ENCODE results near the gene CYB5B.
A peak's percentile ranks its signal among the peaks of the same experiment; 100 is the strongest.

Gene CYB5B

GRCh38 chr16:69485816-69486215 lies 61.4 kb downstream of the CYB5B start:
- DNase-seq (ENCODE audit: low read depth): no peak

GRCh38 chr16:69486272-69486671 lies 61.9 kb downstream of the CYB5B start:
- no peak for DNase-seq (ENCODE audit: low read depth)

DNA sequence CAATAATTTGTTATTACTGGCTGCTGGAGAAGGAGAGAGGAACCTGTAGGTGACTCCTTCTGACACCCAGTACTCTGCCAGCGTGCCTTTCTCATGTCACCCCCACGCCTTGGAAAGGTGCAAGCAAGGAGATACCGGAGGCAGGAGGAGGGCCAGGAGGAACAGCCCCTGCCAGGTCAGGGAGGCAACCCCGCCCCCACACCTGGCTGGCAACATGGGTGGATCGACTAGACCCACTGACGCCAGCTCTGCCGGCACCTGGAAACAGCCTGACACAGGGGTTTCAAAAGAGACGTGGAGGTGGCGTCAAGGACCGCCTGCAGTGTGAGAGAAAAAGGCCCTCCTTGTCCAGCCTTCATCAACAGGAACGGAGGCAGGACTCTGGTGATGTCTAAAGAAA lies 62.3 kb downstream of the CYB5B start:
- DNase-seq (ENCODE audit: low read depth): no peak

DNA sequence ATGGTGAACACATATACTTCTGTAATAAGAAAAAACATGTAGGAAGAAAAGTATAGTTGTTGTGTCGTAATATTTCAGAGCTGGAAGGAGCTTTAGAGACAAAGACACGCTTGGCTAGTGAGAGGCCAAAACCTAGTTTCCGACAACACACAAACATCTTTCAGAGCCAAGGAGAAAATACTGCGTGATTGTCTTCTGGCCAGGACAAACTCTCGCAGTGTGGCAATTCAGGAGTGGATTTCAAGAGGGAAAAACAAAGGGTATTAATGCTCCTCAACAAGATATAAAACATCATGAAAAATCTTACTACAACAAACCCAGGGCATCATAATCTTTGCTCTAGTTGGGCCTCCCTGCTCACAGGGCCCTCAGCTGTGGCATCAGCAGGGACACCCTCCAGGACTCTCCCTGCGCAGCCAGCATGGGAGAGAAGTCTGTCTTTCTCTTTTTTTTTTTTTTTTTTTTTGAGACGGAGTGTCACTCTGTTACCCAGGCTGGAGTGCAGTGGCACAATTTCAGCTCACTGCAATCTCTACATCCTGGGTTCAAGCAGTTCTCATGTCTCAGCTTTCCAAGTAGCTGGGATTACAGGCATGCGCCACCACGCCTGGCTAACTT lies 66.4 kb downstream of the CYB5B start:
- DNase-seq (ENCODE audit: low read depth): no peak

GRCh38 chr16:69494991-69495392 lies 70.6 kb downstream of the CYB5B start:
- DNase-seq (ENCODE audit: low read depth): peak; percentile 11

DNA sequence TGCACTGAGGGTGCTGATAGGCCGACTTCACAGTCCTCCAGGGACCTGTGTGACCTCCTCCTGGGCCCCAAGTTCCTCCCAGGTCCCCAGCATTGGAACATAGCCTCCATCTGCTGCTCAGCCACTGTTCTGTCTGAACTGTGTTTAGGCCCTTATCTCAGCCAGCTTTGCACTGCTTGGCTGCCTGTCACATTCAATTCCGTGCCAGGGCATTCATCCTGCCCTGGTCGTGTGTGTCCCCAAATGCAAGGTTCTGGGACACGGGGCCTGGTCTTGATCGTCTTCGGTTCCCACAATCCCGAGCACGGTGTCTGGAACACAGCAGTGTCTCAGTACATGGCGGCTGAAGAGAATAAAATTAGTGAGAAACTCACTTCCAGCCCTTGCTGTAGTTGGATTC lies 71.4 kb downstream of the CYB5B start:
- DNase-seq (ENCODE audit: low read depth): no peak

DNA sequence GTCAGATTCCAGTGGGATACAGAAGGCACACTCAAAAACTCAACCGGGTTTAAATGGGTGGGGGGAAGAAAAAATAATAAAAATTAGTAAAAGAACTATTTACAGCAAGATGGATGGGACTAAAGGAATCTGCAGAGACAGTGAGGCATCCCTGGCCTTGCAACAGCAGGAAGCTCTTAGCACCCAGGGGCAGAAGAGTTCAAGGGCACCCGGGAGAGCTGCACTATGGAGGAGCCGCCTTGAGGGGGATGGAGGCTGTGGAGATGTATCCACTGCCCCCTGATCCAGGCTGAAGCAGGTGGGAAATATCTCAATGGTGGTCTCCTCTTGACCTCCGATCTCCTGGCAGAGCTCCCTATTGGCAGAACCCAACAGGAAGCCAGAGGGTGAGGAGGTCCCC lies 72.0 kb downstream of the CYB5B start:
- no peak for DNase-seq (ENCODE audit: low read depth)

DNA sequence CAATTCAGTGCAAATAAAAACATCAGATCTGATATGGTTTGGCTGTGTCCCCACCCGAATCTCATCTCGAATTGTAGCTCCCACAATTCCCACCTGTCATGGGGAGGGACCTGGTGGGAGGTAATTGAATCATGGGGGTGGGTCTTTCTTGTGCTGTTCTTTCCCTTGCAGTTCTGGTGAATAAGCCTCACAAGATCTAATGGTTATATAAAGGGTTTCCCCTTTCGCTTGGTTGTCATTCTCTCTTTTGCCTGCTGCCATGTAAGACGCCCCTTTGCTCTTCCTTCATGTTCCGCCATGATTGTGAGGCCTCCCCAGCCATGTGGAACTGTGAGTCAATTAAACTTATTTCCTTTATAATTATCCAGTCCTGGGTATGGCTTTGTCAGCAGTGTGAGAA lies 72.5 kb downstream of the CYB5B start:
- no peak for DNase-seq (ENCODE audit: low read depth)

DNA sequence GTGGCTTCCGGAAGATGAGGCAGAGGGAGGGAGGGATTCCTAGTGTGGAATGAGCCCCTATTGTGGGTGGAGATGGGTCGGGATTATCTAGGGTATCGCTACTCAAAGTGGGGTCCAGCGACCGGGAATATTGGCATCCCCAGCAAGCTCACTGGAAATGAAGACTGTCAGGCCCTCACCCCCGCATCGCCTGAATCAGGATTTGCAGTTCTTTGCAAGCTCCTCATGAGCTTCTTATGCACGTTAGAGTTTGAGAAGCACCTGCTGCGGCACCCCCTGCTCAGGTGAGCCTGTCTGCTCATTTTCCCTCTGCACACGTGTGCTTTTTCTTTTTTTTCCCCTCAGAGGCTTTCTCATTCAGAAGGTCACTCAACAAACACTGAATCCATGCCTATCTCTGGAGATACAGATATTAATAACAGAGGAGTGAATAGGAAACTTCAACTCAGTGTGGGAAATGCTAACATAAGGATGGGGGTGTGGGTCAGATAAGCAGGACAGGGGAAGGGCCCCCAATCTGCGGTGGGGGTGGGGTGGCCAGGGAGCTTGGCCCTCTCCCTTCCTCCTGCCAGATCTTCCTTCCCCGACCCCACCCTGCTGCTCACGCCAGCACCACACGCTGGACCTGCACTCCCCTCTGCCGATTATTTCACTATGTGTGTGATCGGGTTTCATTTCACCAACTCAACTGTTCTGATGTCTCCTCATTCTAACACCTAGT lies 73.6 kb downstream of the CYB5B start:
- DNase-seq (ENCODE audit: low read depth): no peak

DNA sequence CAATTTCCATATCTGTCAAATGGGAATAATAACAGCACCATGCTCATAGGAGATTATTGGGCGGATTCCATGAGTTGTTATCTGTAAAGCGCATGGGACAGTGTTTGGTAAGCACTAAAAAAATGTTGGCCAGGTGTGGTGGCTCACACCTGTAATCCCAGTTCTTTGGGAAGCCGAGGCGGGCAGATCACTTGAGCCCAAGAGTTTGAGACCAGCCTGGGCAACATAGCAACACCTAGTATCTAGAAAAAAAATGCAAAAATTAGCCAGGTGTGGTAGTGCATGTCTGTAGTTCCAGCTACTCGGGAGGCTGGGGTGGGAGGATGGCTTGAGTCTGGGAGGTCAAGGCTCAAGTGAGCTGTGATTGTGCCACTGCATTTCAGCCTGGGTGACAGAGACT lies 74.5 kb downstream of the CYB5B start:
- no peak for DNase-seq (ENCODE audit: low read depth)

DNA sequence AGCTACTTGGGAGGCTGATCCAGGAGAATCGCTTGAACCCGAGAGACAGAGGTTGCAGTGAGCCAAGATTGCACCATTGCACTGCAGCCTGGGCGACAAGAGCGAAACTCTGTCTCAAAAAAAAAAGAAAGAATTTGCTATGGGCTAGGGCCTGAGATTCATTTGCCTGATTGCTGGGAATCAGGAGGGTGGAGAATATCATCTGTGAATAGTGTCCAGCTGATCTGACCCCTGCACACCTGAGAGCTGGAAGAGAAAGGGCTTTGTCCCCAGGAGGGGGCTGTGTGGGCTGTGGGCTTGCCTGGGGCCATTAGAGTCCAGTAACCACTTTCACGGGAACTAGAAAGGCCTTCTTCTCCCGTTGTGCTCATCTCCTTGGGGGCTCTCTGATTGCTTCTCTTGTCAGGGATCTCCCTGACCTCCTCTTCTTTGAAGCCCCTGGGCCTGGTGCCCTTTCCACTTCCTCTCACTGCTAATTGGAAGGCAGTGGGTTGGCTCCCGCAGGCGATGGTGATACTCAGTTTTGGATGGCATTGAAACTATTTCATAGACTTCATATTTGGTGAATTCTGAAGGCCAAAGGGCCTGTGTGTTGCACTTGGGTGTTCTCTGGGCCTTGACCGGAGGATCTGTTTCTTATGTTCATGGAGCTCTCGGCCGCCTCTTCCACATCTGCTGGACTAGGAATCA lies 75.3 kb downstream of the CYB5B start:
- no peak for DNase-seq (ENCODE audit: low read depth)

GRCh38 chr16:69500496-69500895 lies 76.1 kb downstream of the CYB5B start:
- DNase-seq (ENCODE audit: low read depth): no peak

DNA sequence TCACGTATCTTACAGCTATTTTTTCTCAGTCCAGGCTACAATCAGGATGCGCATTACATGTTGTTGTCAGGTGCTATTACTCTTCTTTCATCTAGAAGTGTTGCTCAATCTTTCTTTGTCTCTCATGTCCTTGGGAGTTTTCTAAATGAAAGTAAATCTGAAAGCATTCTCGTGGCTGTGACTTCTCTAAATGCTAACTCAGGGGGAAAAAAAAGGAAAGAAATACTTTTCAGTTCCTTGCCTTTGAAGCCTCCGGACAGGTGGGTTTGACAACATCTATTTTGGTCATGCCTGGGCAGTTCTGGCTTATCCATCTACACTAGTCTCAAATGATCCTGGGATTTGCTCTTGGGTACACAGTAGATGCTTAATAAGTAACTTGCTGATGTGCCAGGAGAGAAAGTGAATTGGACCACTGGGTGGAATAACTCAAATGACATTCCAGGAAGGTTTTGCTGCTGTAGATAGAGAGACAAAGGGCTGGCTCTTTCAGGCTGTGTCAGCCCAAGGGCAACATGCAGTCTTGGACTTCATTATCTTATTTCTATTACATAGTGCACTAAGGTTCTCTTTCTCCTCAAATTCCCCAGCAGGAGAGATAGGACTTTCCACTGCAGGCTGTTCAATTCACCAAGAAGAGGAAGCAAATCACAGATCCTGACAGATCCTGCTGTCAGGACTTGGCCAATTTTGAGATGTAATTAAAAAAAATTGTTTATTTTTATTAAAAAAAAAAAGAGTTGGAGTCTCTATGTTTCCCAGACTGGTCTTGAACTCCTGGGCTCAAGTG lies 77.7 kb downstream of the CYB5B start:
- no peak for DNase-seq (ENCODE audit: low read depth)

GRCh38 chr16:69503244-69503643 lies 78.8 kb downstream of the CYB5B start:
- DNase-seq (ENCODE audit: low read depth): no peak

GRCh38 chr16:69508033-69508755 lies 83.8 kb downstream of the CYB5B start:
- DNase-seq (ENCODE audit: low read depth): no peak

GRCh38 chr16:69509125-69509524 lies 84.7 kb downstream of the CYB5B start:
- DNase-seq (ENCODE audit: low read depth): no peak

GRCh38 chr16:69511651-69512050 lies 87.2 kb downstream of the CYB5B start:
- DNase-seq (ENCODE audit: low read depth): no peak

DNA sequence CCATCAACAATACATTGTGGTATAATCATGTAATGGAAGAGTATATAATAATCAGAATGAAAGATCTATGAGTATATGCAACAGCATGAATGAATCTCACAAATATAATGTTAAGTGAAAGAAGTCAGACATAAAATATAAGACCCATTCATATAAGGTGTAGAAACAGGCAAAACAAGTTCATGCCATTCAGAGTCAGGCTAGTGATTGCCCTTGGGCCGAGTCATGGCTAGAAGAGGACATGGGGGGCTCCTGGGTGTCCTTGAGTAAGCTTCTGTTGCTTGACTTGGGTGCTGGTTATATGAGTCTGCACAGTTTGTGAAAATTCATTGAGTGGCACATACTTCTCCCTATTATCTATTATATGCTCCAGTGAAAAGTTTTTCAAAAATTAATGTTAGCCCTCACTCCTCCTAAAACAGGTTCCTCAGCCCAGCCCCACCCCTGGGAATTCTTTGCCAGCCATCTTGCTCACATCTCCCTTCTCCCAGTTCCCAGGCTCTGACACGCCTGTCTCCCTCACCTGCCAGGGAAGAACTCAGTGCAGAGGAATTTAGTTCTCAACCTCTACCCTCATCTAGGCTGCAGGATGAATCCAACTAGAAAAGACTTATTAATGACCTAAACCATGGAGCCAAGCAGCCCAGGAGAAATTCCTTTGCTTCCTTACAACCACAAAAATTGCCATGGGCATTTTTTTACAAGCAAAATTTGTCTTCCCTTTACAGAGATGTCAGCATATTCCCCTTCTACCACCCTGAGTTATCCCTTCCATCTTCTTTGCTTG lies 89.0 kb downstream of the CYB5B start:
- DNase-seq (ENCODE audit: low read depth): no peak

DNA sequence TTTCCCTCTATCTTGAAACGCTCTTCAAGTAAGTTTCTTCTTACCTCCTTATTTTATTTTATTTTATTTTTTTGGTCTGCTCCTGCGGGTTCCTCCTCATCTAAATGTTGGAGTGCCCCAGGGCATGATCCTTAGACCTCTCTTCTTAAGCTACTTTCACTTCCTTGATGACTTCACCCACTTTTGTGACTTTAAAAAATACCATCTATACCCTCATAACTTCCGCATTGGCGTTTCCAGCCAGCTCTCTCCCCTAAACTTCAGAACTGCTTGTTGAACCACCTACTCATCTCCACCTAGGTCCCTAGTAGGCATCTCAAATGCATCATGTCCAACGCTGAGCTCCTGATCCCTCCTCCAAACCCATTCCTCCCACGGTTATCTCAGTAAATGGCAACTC lies 89.9 kb downstream of the CYB5B start:
- DNase-seq (ENCODE audit: low read depth): no peak

Measured in activated T-cell treated with anti-CD3 and anti-CD28 coated beads for 24 hours (primary cell).